Endothelial cell of umbilical vein (primary cell): ENCODE measurements around the gene TMEM125. TPM values are rescaled to one million over a fixed set of nuclear protein-coding genes. Genes with fewer than 3 reads are reported as not detected.

Source experiments
- BruUV-seq: library from RNA; stranded (reverse); fragments of 400-500 nt; replicated peaks from 2 replicates; lab custom pipeline; 2021; lab: Mats Ljungman, UMichigan
- CTCF ChIA-PET: fragments of 300-600, 350-600 bp; sonication (Branson Sonifier 250); formaldehyde crosslinking; loops from one replicate; lab custom pipeline; 2021; ENCODE audit warnings: antibody characterized with exemption, inconsistent platforms; lab: Charles Lee
- POLR2A ChIA-PET: fragments of 300-600, 350-600 bp; sonication (Branson Sonifier 250); formaldehyde crosslinking; loops from one replicate; lab custom pipeline; 2021; ENCODE audit warnings: antibody characterized with exemption, inconsistent platforms; lab: Charles Lee
- DNase-seq: peaks from one replicate; pipeline ENCODE4 v3.0.0-alpha.2; 2011; ENCODE audit warnings: low read depth, low spot score
- FAIRE-seq: peaks from 2 replicates; lab custom pipeline; 2011; peaks lifted over from hg19 to GRCh38; lab: Jason Lieb, UNC
- H2AFZ ChIP-seq: 2 replicates; pipeline ENCODE4 v1.6.0; 2012; ENCODE audit warnings: low read depth, low read length, control low read depth, inconsistent platforms
- H3K27ac ChIP-seq: 2 replicates; pipeline ENCODE4 v1.5.1; 2011; ENCODE audit warnings: low read depth, mild to moderate bottlenecking, control low read depth, low read length, moderate library complexity; ENCODE audit not compliant: insufficient read depth
- H3K27me3 ChIP-seq, 2 experiments: 2 replicates each; pipeline versions ENCODE4 v1.6.0 to v1.6.1; 2011; ENCODE audit warnings: low read length in 2 of 2, mixed read lengths in 1 of 2; ENCODE audit not compliant: control insufficient read depth in 2 of 2, insufficient read depth in 2 of 2
- H3K36me3 ChIP-seq, 2 experiments: 2 replicates in 1 of 2; 3 replicates in 1 of 2; pipeline ENCODE4 v1.5.1; 2011; ENCODE audit warnings: low read length in 2 of 2, mild to moderate bottlenecking in 1 of 2, moderate library complexity in 1 of 2; ENCODE audit not compliant: control insufficient read depth in 2 of 2, insufficient read depth in 2 of 2; ENCODE audit errors: extremely low read depth in 1 of 2
- H3K4me1 ChIP-seq: 3 replicates; pipeline ENCODE4 v1.5.1; 2011; ENCODE audit warnings: mild to moderate bottlenecking, low read length; ENCODE audit not compliant: control insufficient read depth, insufficient read depth; ENCODE audit errors: extremely low read depth
- H3K4me2 ChIP-seq: 2 replicates; pipeline ENCODE4 v1.6.1; 2011; ENCODE audit warnings: low read length, control low read depth, mixed read lengths; ENCODE audit not compliant: insufficient read depth
- H3K4me3 ChIP-seq, 3 experiments: fragments of 200-600 bp in 1 of 3; sonication (generic), shearing (Covaris generic) in 1 of 3; replicated peaks in 1 of 3; 2 replicates each; pipeline ENCODE4 v1.5.1; 2011 to 2016; ENCODE audit warnings: control low read depth in 3 of 3, low read length in 3 of 3, mild to moderate bottlenecking in 2 of 3, inconsistent platforms in 1 of 3, low read depth in 1 of 3, moderate library complexity in 1 of 3; ENCODE audit not compliant: insufficient read depth in 1 of 3
- H3K79me2 ChIP-seq: 2 replicates; pipeline ENCODE4 v1.6.0; 2012; ENCODE audit warnings: low read length, inconsistent platforms; ENCODE audit not compliant: control insufficient read depth, insufficient read depth
- H3K9ac ChIP-seq: replicated peaks from 2 replicates; pipeline ENCODE3; 2011; ENCODE audit warnings: low read length, control low read depth; ENCODE audit not compliant: insufficient read depth; ENCODE audit errors: extremely low read depth
- H3K9me1 ChIP-seq: replicated peaks from 3 replicates; pipeline ENCODE4 v1.6.0; 2011; ENCODE audit warnings: mild to moderate bottlenecking, low read length; ENCODE audit not compliant: control insufficient read depth, insufficient read depth; ENCODE audit errors: extremely low read depth
- H3K9me3 ChIP-seq: replicated peaks from 2 replicates; pipeline ENCODE4 v1.5.1; 2012; ENCODE audit warnings: low read length, inconsistent platforms; ENCODE audit not compliant: control insufficient read depth, insufficient read depth
- H4K20me1 ChIP-seq: replicated peaks from 2 replicates; pipeline ENCODE3; 2011; ENCODE audit warnings: mild to moderate bottlenecking, low read length; ENCODE audit not compliant: control insufficient read depth, insufficient read depth; ENCODE audit errors: extremely low read depth
- EZH2 ChIP-seq: IDR thresholded peaks from 2 replicates; pipeline ENCODE4 v1.6.1; 2012; ENCODE audit warnings: borderline replicate concordance, low read depth, mild to moderate bottlenecking, moderate library complexity, low read length, inconsistent platforms; ENCODE audit not compliant: severe bottlenecking
- FOS ChIP-seq: IDR thresholded peaks from 2 replicates; pipeline ENCODE4 v1.6.1; 2011; ENCODE audit warnings: mild to moderate bottlenecking, low read length, moderate library complexity, borderline replicate concordance; ENCODE audit not compliant: insufficient read depth
- GATA2 ChIP-seq: IDR thresholded peaks from 2 replicates; pipeline ENCODE4 v1.7.0; 2011; ENCODE audit warnings: low read depth, mild to moderate bottlenecking, moderate library complexity, mixed read lengths, low read length; ENCODE audit not compliant: insufficient read length, insufficient read depth
- JUN ChIP-seq: IDR thresholded peaks from 2 replicates; pipeline ENCODE4 v1.6.1; 2011; ENCODE audit warnings: borderline replicate concordance, low read depth; ENCODE audit not compliant: insufficient read length, insufficient read depth
- MYC ChIP-seq: IDR thresholded peaks from one replicate; pipeline ENCODE4 v1.6.1; 2011; ENCODE audit warnings: mild to moderate bottlenecking, low read depth, low read length
- POLR2A ChIP-seq: IDR thresholded peaks from 2 replicates; pipeline ENCODE4 v1.6.1; 2012; ENCODE audit warnings: low read depth, mild to moderate bottlenecking, control low read depth, low read length
- POLR2AphosphoS5 ChIP-seq: IDR thresholded peaks from 2 replicates; pipeline ENCODE4 v1.6.1; 2012; ENCODE audit warnings: low read depth, mild to moderate bottlenecking, control low read depth, low read length, moderate library complexity; ENCODE audit not compliant: insufficient read depth
- dilution Hi-C: fragments of 300-500 bp; cut with MboI; formaldehyde crosslinking; loops from one replicate; pipeline ENCODE4 v1.15.0; 2019; ENCODE audit warnings: low sequenced_read_pairs; ENCODE audit not compliant: extremely low pct_ligation_motif_present
- intact Hi-C: fragments of 100-400 bp; cut with micrococcal nuclease; formaldehyde crosslinking; loops from one replicate; pipeline ENCODE4 v1.10.0; 2022
- polyA plus RNA-seq, 4 experiments: library from polyadenylated mRNA; depleted of rRNA in 3 of 4; stranded (reverse) in 3 of 4; unstranded in 1 of 4; fragments of >200 nt; gene quantifications; 2 replicates each; pipeline versions ENCODE4 v1.2.1 to v1.2.3, GENCODE V29; 2011 to 2012; ENCODE audit warnings: missing spikeins in 1 of 4
- total RNA-seq: library from RNA; stranded (reverse); gene quantifications from 2 replicates; pipeline ENCODE4 v1.2.3, GENCODE V29; 2021
- TF ChIP-seq, protein P1 (sequence below), 2 donors: IDR thresholded peaks; 1 replicate in 1 of 2; 2 replicates in 1 of 2; pipeline ENCODE4 v1.5.1; 2011; ENCODE audit warnings: low read length in 2 of 2, mild to moderate bottlenecking in 2 of 2, moderate library complexity in 2 of 2, control low read depth in 1 of 2, inconsistent platforms in 1 of 2, low read depth in 1 of 2; ENCODE audit not compliant: insufficient read depth in 1 of 2; ENCODE audit errors: extremely low read depth in 1 of 2
- TF ChIP-seq, protein P2 (sequence below): IDR thresholded peaks from 2 replicates; pipeline ENCODE4 v1.6.1; 2011; ENCODE audit not compliant: insufficient read depth, insufficient read length

The TMEM125 gene
- total and polyA plus RNA-seq, 2 donors (not counting 3 experiments of a cell fraction or from before 2014, with no cell fraction given): 0.17 TPM; not detected in 1

DNA sequence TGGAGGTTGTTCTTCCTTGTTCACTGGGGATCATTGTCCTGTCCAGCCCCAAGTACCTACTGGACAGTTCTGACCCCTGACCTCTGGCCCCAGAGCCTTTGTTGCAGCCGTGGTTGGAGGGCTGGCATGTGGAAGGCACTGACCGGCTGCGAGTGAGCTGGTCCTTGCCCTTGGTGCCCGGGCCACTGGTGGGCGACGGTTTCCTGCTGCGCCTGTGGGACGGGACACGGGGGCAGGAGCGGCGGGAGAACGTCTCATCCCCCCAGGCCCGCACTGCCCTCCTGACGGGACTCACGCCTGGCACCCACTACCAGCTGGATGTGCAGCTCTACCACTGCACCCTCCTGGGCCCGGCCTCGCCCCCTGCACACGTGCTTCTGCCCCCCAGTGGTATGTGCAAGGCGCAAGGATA lies 42.4 kb downstream of the TMEM125 start:
- no peak for TF ChIP-seq POLR2AphosphoS5
- TF ChIP-seq EZH2: no peak
- no peak for TF ChIP-seq JUN
- no peak for TF ChIP-seq FOS
- TF ChIP-seq POLR2A: no peak
- no peak for TF ChIP-seq MYC
- TF ChIP-seq, protein P1, sequence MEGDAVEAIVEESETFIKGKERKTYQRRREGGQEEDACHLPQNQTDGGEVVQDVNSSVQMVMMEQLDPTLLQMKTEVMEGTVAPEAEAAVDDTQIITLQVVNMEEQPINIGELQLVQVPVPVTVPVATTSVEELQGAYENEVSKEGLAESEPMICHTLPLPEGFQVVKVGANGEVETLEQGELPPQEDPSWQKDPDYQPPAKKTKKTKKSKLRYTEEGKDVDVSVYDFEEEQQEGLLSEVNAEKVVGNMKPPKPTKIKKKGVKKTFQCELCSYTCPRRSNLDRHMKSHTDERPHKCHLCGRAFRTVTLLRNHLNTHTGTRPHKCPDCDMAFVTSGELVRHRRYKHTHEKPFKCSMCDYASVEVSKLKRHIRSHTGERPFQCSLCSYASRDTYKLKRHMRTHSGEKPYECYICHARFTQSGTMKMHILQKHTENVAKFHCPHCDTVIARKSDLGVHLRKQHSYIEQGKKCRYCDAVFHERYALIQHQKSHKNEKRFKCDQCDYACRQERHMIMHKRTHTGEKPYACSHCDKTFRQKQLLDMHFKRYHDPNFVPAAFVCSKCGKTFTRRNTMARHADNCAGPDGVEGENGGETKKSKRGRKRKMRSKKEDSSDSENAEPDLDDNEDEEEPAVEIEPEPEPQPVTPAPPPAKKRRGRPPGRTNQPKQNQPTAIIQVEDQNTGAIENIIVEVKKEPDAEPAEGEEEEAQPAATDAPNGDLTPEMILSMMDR (IDR thresholded peaks at IDR 0.05; ENCODE audit: extremely low read depth in 1 of 2, insufficient read depth in 1 of 2, low read depth in 1 of 2, low read length in 2 of 2): no peak
- TF ChIP-seq GATA2: no peak
- TF ChIP-seq, protein P2, sequence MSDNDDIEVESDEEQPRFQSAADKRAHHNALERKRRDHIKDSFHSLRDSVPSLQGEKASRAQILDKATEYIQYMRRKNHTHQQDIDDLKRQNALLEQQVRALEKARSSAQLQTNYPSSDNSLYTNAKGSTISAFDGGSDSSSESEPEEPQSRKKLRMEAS: no peak
- Histone ChIP-seq H3K9me3 (no peaks in the 10 kb centered on the region), H2AFZ (no peak overlapping the region), H3K27ac (no peak overlapping the region), H3K4me1 (no peaks in the 10 kb centered on the region), H3K4me3 (no peak overlapping the region), H3K79me2 (peaks cover 13% of the 10 kb centered on the region), H3K9ac (no peak overlapping the region), H3K9me1 (no peaks in the 10 kb centered on the region), H3K27me3 (no peaks in the 10 kb centered on the region), H3K36me3 (peaks cover 57 to 91% of the 10 kb centered on the region in 2 experiments), H4K20me1 (no peaks in the 10 kb centered on the region), H3K4me2 (no peak overlapping the region)
- ChIA-PET CTCF (interaction anchor here (0.9 to 2.8 kb wide), 3 partner anchors 73 to 85 kb away, joined by 3 to 9 read pairs (median 6); no protein-coding TSS in a partner anchor), POLR2A (interaction anchor here (1.0 kb wide), 1 partner anchor 8 kb away, joined by 3 read pairs; no protein-coding TSS in a partner anchor)
- dilution Hi-C loops: no loop called here
- DNase-seq: no peak
- TSS peak; percentile 8 for BruUV-seq
- intact Hi-C loops: no loop called here
- FAIRE-seq: no peak
